ENCODE measurements around the gene MTFP1. TPM values are rescaled to one million over a fixed set of nuclear protein-coding genes. Genes with fewer than 3 reads are reported as not detected.
A peak's percentile ranks its signal among the peaks of the same experiment; 100 is the strongest.

The MTFP1 gene
- total and polyA plus RNA-seq, 9 of the 15 experiments (the other 6 are each of a cell fraction or from before 2014, with no cell fraction given): 10.7 to 52.0 (median 30.1) TPM

DNA sequence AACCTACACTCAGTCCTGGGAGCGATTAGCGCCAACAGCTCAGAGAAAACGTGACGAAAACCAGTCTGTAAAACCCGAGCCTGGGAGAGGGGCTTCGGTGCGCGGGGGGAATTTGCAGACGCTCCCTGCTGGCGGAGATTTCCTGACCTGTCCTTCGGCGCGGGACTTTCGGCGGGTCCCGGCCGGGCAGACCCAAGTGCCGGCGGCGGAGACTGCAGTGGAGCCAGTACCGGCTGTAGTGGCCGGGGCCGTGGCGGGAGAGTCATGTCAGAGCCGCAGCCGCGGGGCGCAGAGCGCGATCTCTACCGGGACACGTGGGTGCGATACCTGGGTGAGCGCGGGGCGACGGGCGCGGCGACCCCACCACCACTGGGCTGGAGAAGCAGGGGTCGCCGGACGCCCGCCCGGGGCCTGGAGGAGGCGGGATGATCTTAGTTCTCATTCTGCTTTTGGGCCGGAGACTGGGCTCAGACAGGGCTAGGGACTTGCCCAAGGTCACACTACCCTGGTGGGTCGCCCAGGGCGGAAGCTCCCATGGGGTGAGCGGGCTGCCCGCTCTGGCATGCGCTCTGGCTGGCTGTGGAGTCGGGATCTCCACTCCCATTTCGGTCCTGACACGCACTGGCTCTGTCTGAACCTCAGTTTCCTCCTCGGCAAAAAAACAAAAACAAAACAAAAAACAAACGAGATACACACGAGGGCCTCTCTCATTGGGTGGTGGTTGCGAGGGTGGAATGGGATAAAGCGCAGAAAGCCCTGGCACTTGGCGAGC, at the start of gene MTFP1 (continued):
- TF ChIP-seq, protein P1, sequence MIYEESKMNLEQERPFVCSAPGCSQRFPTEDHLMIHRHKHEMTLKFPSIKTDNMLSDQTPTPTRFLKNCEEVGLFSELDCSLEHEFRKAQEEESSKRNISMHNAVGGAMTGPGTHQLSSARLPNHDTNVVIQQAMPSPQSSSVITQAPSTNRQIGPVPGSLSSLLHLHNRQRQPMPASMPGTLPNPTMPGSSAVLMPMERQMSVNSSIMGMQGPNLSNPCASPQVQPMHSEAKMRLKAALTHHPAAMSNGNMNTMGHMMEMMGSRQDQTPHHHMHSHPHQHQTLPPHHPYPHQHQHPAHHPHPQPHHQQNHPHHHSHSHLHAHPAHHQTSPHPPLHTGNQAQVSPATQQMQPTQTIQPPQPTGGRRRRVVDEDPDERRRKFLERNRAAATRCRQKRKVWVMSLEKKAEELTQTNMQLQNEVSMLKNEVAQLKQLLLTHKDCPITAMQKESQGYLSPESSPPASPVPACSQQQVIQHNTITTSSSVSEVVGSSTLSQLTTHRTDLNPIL (CRISPR knock-in tag; IDR thresholded peaks at IDR 0.05): no peak
- TF ChIP-seq KHSRP (IDR thresholded peaks at IDR 0.05): no peak
- peak; percentile 50; the same call in 1 of the 2 replicates for TF ChIP-seq PHF8 (IDR thresholded peaks at IDR 0.05; ENCODE audit: borderline replicate concordance, low read length)
- TF ChIP-seq, protein P2, sequence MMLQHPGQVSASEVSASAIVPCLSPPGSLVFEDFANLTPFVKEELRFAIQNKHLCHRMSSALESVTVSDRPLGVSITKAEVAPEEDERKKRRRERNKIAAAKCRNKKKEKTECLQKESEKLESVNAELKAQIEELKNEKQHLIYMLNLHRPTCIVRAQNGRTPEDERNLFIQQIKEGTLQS (IDR thresholded peaks at IDR 0.05): no peak
- TF ChIP-seq, protein P2 (CRISPR knock-in tag; conservative IDR thresholded peaks at IDR 0.05): no peak
- TF ChIP-seq PHTF2 (CRISPR knock-in tag; IDR thresholded peaks at IDR 0.05): no peak
- TF ChIP-seq ZNF253 (CRISPR knock-in tag; conservative IDR thresholded peaks at IDR 0.05): no peak
- TF ChIP-seq ZNF217 (CRISPR knock-in tag; IDR thresholded peaks at IDR 0.05): no peak
- TF ChIP-seq, protein P3, sequence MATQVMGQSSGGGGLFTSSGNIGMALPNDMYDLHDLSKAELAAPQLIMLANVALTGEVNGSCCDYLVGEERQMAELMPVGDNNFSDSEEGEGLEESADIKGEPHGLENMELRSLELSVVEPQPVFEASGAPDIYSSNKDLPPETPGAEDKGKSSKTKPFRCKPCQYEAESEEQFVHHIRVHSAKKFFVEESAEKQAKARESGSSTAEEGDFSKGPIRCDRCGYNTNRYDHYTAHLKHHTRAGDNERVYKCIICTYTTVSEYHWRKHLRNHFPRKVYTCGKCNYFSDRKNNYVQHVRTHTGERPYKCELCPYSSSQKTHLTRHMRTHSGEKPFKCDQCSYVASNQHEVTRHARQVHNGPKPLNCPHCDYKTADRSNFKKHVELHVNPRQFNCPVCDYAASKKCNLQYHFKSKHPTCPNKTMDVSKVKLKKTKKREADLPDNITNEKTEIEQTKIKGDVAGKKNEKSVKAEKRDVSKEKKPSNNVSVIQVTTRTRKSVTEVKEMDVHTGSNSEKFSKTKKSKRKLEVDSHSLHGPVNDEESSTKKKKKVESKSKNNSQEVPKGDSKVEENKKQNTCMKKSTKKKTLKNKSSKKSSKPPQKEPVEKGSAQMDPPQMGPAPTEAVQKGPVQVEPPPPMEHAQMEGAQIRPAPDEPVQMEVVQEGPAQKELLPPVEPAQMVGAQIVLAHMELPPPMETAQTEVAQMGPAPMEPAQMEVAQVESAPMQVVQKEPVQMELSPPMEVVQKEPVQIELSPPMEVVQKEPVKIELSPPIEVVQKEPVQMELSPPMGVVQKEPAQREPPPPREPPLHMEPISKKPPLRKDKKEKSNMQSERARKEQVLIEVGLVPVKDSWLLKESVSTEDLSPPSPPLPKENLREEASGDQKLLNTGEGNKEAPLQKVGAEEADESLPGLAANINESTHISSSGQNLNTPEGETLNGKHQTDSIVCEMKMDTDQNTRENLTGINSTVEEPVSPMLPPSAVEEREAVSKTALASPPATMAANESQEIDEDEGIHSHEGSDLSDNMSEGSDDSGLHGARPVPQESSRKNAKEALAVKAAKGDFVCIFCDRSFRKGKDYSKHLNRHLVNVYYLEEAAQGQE (IDR thresholded peaks at IDR 0.05; ENCODE audit: borderline replicate concordance): no peak
- TF ChIP-seq, protein P3 (CRISPR knock-in tag; IDR thresholded peaks at IDR 0.05; ENCODE audit: low read depth): no peak
- TF ChIP-seq NELFE (IDR thresholded peaks at IDR 0.05; ENCODE audit: insufficient read depth, insufficient read length): no peak
- TF ChIP-seq WHSC1 (IDR thresholded peaks at IDR 0.05; ENCODE audit: low read length): no peak
- TF ChIP-seq CBX3 (IDR thresholded peaks at IDR 0.05; ENCODE audit: borderline replicate concordance in 1 of 2, low read length in 2 of 2): peak in 1 of 2 experiments; percentile 23; a peak in 1 of 3 replicates
- no peak for TF ChIP-seq BCL6 (CRISPR knock-in tag; IDR thresholded peaks at IDR 0.05)
- TF ChIP-seq TFAM (CRISPR knock-in tag; conservative IDR thresholded peaks at IDR 0.05): no peak
- no peak for TF ChIP-seq HDAC2 (IDR thresholded peaks at IDR 0.05)
